Umbilical cord (tissue), 2 donors: Measurements from ENCODE around the gene UBA5. TPM values are rescaled to one million over a fixed set of nuclear protein-coding genes. Genes with fewer than 3 reads are reported as not detected.
"Not testable (repeated sequence)": the region's sequence is repeated elsewhere in the genome, so short reads cannot be mapped to it uniquely, and the experiment has no call there.

Experiments used
- DNase-seq: peaks from one replicate; pipeline ENCODE4 v3.0.0-alpha.2; 2015; ENCODE audit warnings: low spot score
- total RNA-seq: library from RNA; depleted of rRNA; stranded (reverse); fragments of >200 nt; gene quantifications from one replicate; pipeline ENCODE4 v1.2.3, GENCODE V29; 2014; ENCODE audit warnings: low replicate concordance; ENCODE audit not compliant: insufficient read depth

Gene UBA5
- total RNA-seq: 42.1 TPM

- DNase-seq: peak; percentile 78
These were observed at the start of gene UBA5 for GRCh38 chr3:132660052-132660810. Gene UBA5, plus strand, starts transcription at chr3:132660329. Its CDS starts 209 bp downstream, at chr3:132660538.

- not testable (repeated sequence) for DNase-seq
These were observed 44.8 kb upstream of the UBA5 start for GRCh38 chr3:132615301-132615700.

- DNase-seq: no peak
These were observed 44.2 kb upstream of the UBA5 start for GRCh38 chr3:132615881-132616280.

GRCh38 chr3:132616780-132617179, 43.3 kb upstream of the UBA5 start:
- DNase-seq: no peak

DNA sequence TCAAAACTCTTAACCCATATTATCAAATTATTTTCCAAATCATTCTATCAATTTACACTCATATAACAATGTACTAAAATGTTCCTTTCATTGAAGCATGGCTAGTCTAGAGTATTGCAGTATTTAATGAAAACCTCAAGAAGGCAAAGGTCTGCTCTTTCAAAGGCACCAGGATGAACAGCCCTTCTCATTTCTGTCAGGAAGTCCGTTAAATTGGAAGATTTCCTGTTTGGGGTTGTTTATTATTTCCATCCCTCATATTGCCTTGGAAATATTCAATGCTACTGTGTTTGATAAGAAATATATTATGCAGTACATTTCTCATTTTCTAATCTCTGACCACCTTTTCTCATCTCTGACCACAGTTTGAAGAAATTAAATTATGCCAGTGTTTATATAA, 38.0 kb upstream of the UBA5 start:
- DNase-seq: no peak

GRCh38 chr3:132622761-132623160, 37.4 kb upstream of the UBA5 start:
- no peak for DNase-seq

DNA sequence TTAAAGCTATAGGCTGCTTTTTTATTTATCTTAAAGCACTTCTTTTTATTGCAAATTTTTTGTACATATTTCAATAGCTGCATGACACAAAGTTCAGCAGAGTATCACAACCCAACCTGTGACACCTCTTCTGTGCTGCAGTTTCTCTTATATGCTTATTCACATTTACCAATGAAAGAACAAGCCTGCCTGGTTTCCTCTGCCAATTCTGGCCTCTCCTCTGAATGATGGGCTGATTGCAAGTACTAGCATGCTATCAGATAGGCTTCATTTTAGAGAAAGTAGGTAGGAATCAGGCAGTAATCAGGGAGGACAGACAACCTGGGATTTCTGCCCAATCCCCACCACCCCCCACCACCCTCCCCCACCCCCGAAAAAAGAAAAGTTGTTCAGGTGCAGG, 36.5 kb upstream of the UBA5 start:
- peak; percentile 18 for DNase-seq

DNA sequence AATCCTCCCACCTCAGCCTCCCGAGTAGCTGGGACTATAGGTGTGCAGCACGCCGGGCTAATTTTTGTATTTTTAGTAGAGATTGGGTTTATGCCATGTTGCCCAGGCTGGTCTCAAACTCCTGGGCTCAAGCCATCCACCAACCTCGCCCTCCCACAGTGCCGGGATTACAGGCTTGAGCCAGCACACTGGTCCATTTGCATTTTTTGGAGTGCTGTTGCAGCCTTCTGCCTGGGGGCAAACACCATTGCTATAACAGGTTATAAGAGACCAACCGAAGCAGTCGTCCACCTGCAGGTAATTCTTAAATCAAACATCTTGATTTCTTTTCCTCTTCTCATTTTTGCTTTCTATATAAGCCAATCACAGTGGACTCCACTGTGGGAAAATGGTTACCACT, 35.3 kb upstream of the UBA5 start:
- no peak for DNase-seq

GRCh38 chr3:132625613-132626012, 34.5 kb upstream of the UBA5 start:
- no peak for DNase-seq

DNA sequence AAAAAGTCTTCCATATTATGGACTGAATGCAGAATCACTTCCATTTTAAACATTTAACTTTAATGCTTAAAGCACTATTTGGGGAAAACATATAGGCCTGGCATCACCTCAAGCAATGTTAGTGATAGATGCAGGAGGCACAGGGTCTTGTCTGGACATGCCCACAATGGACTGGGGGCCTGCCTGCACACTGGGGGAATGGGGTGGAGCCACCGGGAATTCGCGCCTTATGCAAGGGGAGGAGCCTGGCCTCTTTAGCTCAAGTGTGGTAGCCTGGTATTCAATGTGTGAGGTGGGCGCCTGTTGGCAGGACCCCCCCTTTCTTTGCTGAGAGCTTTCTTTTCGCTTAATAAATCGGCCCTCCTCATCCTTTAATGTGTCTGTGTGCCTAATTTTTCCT, 33.2 kb upstream of the UBA5 start:
- DNase-seq: no peak

GRCh38 chr3:132628157-132628556, 32.0 kb upstream of the UBA5 start:
- no peak for DNase-seq

DNA sequence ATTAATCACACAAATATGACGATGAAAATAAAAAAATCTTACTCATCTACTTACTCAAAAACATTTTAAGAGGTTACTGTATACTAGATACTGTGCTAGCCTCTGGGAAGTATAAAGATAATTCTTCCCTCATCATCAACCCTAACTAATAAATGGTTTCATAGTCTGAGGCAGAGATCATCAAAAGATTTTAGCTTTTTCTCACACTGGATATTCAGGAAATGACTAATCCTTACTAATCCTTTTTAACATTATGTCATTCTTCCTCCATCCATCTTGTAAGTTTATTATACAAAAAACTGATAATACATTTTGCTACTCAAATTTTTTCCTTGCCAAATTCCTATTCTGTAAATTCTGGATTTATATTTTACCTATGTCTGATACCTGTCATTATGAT, 30.2 kb upstream of the UBA5 start:
- DNase-seq: no peak

DNA sequence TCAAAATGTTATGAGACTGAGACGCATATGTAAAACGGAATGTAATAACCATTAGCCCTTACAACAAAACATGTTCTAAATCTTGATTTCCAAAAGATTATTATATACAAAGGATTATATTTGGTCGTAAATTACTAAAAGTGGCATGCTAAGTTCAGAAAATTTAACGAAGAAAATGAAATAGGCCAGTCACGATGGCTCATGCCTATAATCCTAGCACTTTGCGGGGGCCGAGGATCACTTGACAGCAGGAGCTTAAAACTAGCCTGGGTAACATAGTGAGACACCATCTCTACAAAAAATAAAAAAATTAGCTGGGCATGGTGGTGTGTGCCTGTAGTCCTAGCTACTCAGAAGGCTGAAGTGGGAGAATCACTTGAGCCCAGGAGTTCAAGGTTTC, 29.5 kb upstream of the UBA5 start:
- no peak for DNase-seq

- DNase-seq: no peak
These were observed 25.1 kb upstream of the UBA5 start for GRCh38 chr3:132635052-132635451.

DNA sequence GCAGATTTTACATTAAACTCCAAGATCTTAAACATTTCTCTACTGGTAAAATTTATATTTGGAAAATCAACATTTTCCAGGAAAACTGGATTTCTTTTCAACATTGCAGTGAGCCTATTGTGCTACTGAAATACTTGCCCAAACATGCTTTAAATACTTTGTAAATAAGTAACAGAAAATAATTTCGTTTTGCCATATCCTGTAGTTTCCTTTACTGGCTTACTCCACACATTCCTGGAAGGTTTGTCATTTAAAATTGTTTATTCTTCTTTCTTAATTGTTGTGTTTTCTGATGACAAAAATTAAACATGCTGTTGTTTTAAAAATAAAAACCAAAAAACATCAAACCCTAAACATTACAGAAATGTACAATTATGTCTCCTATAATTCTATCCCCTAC, 22.5 kb upstream of the UBA5 start:
- no peak for DNase-seq

- DNase-seq: no peak
These were observed 21.4 kb upstream of the UBA5 start for GRCh38 chr3:132638706-132639105.

- not testable (repeated sequence) for DNase-seq
These were observed 18.7 kb upstream of the UBA5 start for GRCh38 chr3:132641427-132641826.

DNA sequence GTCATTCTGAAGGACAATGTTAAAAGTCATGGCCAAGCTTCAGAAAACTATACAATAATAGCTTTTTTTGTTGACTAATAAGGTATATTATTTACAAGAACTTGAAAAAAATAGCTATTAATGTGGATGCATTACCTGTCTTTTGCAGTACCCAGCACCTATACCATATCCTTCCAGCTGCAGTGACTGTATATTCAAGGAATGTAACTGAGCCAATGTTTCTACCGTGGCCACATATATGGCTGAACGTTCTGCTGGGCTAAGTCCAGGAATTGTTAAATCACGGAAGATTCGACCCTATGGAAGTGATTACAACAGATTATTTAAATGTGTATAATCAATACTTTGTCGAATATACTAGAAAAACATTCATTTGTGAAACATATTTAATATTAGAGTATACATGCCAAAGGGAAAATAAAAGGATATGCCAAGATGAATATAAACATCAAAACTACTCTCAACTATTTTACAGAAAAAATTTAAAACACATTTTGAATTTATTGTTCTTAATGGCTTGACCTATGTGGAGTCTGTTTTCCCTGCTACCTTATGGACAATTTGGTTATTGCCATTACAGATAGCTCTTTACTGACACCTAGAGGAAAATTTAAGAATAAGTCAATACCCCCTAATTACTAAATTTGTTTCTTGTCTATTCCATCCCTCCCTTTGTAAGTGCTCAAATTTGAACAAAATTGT, 18.1 kb upstream of the UBA5 start:
- DNase-seq: peak; percentile 34

- no peak for DNase-seq
These were observed 17.6 kb upstream of the UBA5 start for GRCh38 chr3:132642539-132642847.

DNA sequence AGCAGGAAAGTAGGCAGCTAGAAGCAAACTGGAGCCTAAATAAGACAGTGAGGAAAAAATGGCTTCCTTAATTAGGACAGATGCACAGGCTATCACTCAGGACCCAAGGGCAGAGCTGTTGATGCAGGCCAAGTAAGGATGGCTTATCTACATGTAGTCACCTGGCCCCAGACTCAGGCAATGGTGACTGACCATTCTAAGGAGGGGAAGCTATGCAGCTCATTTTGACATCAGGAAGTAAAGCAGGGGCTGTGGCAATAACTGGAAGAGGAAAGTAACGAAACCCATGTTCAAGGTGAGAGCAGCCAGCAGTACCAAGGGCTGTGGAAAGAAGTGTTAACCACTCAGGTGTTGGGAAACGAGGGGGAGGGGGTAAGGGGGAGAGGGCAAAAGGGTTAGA, 16.8 kb upstream of the UBA5 start:
- no peak for DNase-seq

GRCh38 chr3:132645058-132645457, 15.1 kb upstream of the UBA5 start:
- DNase-seq: no peak

DNA sequence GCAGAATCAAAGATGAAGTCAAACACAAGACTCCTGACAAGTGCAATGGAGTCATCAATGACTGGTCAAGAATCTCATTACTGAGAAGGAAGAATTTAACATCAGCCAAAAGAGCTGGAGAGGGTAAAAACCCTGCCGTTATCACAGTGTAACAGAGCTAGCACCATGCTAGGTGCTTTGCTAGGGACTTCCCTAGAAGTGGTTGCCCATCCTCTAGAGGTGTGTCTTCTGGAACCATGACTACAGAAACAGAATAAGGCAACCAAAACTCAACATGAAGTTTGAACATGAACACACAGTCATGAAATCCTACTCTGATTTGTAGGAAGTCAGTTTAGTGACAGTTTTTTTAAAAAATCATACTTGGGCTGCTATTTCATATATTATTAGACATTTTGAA, 10.0 kb upstream of the UBA5 start:
- DNase-seq: no peak

DNA sequence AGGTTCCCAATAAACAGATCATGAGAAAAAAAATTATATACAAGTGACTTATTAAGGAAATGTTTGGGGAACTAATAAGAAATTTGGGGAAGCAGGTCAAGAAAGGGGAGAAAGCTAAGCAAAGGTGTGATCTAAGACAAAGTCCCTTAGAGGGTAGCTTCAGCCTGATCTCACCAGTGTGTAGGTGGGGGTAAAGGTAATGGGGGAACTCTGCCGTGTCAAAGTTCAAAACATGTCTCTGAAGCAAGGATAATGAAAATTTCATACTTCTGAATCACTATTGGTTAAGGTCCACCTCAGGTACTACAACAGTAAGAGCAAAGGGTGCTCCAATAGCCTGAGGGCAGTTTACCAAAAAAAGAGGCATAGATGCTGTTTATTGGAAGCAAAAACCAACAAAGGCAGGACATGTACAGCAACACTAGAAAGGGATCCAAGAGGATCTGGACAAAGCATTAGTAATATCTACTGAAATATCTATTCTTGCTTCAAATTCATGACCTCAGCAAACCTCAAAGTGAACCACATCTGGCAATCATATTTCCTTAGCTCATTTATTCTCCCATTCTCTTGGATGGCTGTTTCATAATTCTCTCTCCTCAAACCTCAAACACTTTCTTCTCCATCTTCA, 7.4 kb upstream of the UBA5 start:
- DNase-seq: no peak
